DLD1 (cell line): Measurements from ENCODE around the gene DDN.

Experiments
- in situ Hi-C: cut with HindIII; loops from 2 replicates; pipeline ENCODE4 v1.10.0; 2017; ENCODE audit warnings: low sequenced_read_pairs

Gene DDN

DNA sequence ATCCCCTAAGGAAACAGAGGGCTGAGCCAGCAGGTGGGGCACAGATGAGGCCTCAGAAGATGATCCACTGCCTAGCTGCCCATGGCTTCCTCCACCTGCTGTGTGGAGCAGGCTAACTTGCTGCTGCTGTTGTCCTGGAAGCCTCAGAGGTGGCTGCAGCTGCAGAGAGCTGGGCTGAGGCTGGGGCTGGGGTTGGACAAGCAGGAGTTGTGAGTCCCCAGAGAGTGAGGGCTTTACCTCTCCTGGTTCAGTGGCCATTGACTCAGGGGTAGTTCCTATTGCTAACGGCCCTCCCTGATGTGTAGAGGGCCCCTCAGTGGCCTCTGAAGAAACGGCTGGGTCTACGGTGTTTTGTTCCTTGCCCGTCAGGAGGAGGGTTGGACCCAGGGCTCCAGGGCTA, 33.1 kb upstream of the DDN start:
- in situ Hi-C loops, result no loop called here

DNA sequence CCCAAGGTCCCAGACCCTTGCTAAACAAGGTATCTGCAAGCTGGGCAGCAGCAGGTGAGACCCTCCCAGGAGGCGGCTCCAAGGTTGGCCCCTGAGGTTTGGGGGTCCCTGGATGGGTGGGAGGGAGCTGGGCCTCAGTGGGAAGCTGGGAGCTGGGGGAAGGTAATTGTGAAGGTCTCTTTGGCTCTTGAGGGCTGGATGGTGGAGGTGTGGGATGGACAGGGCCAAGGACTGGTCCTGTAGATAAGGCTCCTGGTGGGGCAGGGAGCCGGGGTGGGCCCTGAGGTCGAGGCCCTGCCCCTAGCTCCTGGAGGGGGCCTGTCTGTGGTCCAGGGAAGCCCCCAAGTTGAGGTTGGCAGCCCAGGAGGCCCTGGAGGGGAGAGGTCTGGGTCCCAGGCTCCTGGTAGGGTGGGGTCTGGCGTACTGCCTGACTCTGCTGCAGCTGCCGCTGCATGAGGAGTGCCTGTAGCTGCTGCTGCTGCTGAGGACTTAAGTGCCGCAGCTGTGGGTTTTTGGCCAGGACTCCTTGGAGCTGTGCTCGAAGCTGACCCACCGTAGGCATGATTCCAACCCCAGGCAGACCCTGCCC, 32.5 kb upstream of the DDN start:
- in situ Hi-C loops, result no loop called here

DNA sequence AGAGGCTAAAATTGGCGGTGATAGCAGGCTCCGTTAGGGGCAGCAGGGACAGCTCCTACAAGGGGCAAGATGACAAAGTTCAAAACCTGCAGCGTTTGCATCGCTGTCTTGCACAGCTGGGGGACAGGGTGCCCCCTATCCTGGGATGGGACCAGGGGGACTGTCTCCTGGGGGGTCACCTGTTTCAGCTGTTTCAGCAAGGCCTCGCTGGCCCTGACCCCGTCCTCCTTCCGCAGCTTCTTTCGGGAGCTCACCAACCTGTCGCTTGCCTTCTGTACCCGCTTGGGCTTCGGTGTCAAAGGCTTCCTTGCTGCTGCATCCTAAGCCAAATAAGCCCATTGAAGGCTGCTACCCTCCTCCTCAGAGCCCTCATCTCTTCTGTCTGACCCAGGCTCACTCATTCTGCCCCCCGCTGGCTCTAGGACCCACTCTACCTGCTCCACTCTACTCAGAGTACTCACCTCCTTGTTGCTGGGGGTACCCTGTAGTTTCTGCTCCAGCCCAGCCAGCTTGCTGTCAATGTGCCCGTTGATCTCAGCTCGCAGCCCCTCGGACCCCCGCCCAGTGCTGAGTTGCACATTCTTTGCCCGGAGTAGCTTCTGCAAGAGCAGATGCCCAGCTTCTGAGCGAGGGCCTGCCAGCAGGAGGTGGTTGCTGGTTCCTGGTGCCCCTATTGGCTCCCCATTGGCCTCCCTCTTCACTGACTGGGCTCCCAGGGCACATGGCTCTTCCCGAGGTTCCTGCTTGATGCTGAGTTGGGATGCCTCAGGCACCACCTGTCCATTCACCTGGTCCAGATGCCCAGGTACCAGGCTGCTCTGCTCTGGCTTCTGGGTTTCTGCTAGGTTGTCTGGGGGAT, 31.8 kb upstream of the DDN start:
- in situ Hi-C loops, result no loop called here

DNA sequence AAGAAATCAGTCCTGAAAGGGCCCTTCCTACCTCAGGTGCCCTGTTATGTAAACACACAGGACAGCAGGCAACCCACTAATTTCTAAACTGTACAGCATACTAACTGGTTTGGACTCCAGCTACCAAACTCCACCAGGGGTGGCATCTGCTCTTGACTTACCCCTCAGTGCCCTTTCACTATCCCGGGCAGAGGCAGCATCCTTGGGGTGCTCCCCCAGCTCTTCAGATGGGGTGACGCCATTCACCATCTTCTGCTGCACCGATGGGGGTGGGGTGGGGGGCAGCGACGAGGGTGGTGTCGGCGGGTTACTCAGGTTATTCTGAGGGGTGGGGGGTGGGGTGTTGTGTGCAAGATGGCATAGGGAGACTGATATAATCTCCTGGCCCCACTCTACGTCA, 30.9 kb upstream of the DDN start:
- in situ Hi-C loops, result no loop called here

DNA sequence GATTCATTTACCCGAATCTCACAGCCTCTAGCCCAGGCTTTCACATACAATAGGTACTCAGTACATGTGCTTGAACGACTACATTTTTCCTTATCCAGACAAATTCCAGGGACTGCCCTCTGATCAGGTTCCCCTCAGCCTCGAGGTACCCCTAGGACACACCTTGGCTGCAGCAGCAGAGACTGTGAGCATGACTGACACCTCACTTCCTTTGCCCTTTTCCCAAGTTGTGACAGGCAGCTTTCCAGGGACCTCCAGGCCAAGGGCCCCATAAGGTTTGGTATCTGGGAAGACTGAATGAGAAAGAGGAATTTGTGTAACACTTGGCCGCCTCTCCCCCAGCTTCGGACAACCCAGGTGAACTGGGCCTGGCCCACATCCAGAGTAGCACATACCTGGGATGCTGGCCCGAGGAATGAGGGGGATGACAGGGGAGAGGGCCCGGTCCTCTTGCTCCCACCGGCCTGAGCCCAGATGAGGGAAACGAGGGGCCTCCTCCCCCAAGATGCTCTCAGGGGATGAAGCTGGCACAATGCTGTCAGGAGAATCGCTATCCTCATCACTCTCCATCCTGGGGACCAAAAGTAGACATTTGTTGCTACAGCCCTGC, 29.6 kb upstream of the DDN start:
- in situ Hi-C loops, result no loop called here

DNA sequence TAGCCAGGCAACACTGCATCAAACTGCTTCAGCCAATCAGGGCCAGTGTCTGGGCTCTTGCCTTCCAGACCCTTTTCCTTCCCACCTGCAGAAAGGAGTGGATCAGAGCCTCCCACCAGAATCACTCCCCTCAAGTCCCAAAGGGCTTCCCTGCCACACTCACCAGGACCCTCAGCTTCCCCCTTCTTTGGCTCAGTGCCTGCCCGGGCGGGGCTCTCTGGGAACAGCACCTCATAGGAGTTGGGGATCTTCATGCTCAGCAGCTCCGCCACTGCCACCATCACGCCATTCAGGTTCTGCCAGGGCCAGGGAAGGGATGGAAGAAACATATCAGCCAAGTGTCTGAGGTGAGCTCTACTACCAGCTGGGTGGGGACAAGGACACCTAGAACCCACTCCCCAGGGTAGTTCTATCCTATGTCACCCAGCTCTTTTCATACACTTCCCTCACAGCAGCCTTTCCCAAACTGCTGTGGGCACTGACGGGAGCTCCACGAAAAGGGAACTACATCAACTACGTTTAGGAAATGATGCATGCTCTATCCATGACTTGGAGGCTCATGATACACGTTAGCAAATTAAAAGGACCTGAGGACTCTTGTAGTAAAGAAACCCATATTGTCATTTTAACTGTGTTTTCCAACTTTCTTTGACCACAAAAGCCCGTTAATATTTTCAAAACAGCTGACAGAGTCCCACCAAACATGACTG, 28.8 kb upstream of the DDN start:
- in situ Hi-C loops, result no loop called here

DNA sequence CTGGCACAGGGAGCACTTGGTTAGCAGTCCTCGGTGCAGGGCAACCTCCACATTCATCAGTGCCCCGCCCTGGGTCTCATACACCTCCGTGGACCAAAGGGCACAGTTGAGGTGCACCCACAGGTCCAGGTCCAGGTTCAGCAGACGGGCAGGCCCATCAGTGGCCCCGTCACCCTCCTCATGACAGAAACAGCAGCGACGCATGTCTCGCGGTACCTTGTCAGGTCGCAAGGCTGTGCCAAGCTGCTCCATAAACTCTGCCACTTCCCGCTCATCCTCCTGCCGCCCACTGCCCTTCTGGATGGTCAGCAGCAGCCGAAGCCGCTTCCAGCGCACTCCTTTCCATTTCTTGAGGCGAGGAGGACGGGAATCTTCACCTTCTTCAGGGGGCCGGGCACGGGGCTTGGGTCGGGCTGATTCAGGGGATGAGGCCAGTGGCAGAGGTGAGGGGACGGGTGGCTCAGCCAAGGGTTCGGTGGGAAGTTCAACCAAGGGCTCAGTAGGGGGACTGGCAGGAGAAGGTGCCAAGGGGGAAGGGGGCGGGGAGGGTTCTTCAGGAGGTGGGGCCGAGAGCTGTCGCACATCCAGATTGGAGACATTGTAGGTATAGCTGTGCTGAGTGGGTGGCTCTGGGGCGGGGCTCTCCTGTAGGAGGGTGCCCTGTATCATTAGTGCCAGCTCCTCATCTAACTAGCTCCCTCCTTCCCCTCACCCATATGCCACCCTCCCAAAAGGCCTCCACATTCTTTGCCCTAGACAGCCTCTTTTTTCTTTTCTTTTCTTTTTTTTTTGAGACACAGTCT, 27.7 kb upstream of the DDN start:
- in situ Hi-C loops, result no loop called here

DNA sequence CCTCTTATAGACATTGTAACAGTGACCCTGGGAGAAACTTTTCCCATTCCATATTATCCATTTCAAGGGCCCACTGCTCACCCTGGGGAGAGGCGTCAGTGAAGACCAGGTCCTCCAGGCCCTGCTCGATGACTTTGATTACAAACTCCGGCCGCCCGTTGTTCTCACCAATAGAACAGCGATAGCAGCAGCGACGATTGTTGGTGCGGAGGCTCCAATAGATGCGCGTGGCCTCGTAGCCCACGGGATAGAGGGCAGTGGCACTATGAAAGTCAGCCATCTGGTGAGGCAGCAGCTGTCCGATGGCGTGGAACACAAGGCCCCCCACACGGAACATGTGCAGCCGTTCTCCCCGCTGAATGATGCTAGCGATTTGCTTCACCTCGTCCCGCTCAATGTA, 26.9 kb upstream of the DDN start:
- in situ Hi-C loops, result no loop called here

DNA sequence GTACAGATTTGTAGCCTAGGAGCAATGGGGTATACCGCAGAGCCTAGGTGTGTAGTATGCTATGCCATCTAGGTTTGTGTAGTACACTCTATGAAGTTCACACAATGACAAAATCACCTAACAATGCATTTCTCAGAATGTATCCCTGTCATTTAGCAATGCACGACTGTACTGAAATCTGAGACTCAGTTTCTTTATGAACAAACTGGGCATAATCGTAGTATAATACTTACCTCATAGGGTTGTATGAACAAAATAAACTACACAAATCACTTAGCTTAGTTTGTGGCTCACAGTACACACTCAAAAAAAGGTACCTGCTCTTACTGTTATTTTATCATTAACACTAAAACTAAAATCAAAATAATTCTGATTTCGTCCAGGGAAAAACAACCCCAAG, 26.3 kb upstream of the DDN start:
- in situ Hi-C loops, result no loop called here

DNA sequence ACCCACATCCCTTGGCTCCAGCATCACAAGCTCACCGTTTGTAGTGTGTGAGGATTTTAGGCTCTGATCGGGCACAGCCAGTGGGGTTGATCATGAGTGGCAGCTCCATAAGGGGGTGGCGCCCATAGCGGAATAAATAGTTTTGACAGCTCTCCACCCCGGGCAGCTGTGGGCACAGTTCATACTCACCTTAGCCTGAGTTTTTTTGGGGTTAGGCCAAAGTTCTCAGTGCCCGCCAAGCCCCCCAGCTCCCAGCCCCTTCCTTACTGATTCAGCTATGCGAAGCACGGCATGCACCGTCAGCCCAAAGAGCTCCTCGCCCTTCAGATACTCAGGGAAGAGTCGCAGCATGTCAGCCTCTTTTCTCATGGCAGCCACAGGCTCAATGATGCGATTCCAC, 25.4 kb upstream of the DDN start:
- in situ Hi-C loops, result no loop called here

DNA sequence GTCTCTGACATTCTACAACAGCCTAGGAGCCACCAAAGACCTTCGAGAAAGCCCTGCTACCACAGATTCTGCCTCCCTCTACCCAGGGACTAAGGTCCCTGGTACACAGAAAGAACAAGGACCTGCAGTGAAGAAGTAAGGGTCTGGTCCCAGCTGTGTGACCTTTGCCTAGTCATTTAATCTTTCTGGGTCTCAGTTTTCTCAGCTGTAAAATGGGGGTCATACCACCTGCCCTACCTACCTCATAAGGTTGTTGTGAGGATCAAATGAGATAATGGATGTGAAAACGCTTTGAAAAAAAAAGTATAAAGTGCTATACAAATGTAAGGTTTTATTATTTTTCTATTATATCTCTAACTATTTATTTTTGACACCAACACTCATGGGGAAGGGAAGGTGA, 24.6 kb upstream of the DDN start:
- in situ Hi-C loops, result no loop called here

DNA sequence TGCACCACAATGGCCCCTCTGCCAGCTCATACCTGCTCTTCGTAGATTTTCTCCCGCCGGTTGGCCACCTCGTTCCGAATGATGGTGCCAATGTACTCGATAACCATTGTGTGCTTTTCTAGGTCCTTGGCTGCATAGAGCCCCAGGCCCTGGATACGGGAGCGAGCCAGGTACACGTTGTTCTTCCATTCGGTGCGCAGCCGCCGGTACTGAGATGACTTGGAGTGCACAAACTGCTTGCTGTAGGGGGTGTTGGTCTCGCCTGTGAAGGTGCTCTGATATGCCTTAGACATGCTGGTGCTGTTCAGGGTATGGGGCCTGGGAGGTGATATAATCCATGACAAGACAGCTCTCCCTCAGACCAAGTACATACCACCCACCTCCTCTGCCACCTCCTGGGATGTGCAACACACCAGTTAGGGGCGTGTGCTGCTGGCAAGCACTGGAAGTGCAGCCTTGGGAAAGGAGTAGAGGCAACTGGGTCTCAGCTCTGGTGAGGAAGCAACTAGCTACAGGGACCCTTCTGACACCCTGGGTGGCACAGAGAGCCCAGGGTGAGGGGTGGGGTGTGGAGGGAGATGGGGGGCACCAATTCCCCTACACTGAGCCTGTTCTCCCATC, 23.5 kb upstream of the DDN start:
- in situ Hi-C loops, result no loop called here

DNA sequence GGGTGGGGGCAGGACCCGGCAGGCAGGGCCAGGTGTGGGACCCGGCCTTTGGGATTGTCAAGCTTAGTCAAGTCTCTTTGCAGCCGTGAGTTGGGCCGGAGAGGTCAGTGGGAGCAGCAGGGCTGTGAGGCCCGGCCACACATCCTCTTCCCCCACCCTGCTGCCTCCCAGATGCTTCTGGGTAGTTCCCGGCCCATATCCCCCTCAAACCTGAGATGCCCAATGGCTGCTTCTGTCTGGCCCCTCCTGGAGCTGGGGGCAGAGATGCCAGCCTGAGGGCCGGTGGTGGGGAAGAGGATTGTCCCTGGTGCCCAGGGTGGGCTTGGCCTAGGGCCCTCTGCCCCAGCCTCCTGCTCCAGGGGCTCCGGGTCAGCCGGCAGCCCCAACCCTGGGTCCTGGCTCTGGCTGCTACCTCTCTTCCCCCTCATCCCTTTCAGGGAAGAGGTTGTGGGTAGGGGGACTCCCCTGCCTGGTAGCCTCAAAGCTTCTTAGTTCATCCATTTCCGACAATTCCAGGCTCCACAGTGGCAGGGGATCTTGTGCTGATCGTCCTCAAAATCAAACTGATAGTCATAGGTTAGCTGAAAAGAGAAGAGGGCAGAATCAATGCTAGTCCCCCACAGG, 22.2 kb upstream of the DDN start:
- in situ Hi-C loops, result no loop called here

DNA sequence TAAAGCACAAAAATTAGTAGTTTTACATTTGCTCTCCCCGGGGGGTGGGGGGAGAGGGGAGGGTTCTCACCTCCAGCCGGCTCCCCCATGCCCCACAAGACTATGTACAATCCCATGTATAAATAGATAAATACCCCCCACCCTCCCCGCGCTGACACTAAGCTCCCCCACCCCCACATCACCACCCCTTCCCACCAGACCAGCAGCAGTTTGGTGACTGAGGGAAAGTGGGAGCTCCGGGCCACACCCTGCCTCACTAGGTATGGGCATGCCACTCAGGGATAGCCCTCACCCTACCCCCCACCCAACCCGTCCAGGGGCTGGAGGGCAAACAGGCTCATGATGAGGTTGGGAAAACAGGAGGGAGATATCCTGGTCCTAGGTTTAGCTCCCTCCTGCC, 21.3 kb upstream of the DDN start:
- in situ Hi-C loops, result no loop called here

DNA sequence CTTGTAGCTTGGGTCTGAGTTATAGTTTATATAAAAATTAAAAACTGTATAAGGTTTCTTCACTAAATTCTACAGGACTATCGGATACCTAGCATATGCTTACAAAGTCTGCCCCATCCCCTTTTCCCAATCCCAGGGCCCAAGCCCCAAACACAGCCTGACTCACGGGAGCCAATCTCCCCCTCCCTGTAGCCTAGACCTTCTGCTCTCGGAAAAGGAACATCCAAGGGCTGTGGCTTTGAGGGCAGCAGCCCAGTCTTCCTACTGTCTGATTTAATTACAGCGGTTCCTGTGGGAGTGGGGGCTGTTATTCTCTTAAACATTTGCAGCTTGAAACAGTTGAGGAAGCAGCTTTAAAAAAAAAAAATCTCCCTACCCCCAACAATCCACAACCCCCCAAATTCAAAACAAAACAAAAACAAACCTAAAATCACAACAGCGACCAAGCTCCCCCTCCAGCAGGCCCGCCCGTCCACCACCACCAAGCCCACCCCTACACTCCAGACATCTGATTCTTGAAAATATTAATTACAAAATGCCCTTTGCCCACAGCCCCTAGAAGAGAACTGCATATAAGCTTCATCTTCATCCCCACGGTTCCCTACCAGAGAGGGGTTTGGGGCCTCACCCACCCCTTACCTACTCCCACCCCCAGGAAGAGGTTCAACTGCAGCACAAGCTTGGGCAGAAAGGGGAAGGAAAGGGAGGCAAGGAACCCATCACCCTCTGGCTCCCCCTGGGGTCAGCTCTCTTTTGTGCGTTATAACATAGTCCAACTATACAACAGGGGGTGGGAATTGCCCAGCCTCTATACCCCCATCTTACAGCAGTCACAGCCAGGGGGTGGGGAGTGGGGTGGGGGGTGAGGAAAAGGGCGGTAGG, 20.5 kb upstream of the DDN start:
- in situ Hi-C loops, result no loop called here

DNA sequence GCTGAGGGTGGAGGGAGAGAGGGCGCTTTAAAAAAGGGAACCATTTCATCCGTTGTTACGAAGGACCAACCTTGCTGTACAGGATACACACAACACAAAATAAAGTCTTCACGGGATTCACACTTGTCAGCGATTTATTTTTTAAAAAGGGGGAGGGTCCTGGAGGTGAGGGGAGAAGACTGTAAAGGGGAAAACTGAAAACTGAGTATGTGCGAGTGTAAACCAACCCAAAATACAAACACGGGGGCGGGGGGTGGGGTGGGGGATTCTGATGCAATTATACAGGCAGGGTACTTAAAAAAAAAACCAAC, 19.9 kb upstream of the DDN start:
- in situ Hi-C loops, result no loop called here

DNA sequence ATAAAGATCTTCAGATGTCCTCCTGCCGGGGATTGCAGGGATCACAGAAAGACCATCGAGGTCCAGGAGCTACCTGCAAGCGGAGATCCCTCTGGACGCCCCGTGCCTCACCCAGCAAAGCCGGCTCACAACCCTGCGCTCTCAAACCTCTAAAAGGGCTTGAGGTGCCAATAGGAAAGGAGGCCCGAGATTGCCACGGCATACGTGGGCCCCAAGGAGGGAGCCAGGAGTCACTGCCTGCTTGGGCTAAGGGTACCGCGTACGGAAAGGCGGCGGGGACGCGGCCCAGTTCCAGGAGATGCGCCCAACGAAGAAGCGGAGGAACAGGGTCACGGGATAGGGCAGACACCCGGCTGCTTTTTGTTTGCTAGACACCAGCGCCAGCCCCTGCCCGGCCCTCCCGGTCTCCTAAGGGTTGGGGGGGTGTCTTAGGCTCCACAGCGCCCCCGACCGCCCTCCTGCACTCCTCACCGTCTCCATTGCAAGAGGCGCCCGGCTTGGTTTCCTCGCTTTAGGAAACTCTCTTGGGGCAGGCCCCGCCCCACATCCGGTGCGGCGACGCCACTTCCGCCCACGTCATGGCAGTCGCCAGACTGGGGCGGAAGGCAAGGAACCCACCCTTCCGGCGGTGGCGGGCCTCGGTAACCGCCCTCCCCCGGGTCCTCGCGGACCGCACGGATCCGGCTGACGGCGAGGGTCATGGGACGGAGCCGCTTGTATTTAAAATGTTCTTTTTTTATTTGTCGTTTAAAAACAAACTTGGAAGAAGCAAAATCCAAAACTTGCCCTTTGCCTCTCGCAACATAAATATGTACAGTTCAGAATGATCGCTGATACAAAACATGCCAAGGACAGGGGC, 19.3 kb upstream of the DDN start, which contains the start of gene PRKAG1:
PRKAG1 (minus strand) TSS at position 516 of the 859 bp plus-strand sequence; CDS start at position 480, 36 bp downstream.
- in situ Hi-C loops, result no loop called here

DNA sequence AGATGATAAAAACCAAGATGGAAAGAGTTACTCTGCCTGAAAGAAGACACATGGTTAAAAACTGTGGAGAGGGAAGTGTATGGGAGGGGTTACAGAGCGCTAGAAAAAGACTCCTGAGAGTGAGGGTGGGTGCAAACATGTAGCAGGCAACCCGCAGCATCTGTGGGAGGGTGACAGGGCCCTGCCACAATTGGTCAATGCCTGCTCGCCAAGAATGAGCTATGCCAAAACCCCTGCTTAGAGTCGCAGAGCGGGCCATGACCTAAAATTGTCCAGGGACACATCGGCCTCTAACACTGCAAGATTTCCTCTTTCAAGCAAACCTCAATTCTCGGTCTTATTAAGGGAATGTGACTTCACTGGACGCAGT, 18.7 kb upstream of the DDN start:
- in situ Hi-C loops, result no loop called here
